ENCODE results near the gene EFCC1.
"Not testable (repeated sequence)": the region's sequence is repeated elsewhere in the genome, so short reads cannot be mapped to it uniquely, and the experiment has no call there.

EFCC1 gene

DNA sequence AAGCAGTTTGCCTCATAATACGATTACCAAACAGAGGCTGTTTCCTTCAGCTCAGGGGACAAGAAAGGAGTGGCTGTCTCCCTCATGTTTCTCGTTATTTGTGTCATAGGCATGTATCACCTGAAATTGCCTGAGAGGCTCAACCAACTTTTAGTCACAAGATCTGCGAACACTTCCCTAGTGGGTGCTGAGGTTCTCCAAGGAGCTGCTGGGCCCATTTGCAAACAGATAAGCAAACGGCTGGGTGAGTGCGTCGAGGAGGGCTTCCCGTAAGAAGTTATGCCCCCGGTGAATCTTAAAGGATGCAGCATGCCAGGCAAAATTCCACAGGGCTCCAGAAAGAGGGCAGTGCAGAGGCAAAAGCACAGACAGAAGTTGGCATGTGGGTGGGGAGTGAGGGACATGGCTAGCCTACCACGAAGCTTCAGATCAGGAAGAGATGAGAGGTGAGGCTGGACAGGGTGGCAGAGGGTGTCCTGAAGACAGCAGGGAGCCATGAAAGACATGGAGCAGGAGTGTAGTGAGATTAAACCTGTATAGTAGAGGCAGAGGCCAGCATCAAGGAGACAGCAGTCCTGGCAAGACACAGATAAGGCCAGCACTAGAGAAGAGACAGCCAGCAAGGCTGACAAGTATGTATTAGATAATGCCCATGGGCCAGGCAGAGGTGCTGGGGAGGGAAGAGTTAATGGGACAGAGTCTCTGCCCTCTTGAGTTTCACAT lies 55.5 kb downstream of the EFCC1 start:
- DNase-seq (ENCODE audit: low read depth) = no peak

DNA sequence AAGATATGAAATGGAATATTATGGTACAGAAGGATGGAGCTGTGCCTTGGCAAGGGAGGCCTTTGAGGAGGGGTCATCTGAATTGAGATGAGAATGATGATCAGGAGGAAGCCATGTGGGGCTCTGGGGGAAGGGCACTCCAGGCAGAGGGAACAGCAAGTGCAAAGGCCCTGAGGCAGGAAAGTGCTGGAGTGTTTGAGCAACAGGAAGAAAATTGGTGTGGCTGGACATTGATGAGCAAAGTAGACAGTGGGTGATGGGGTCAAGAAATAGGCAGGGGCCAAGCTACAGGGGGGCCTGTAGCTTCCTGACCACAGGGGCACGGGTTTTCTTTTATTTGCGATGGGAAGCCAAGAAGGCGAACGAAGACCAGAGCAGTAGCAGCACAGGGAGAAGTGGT lies 56.1 kb downstream of the EFCC1 start:
- DNase-seq (ENCODE audit: low read depth) = no peak

DNA sequence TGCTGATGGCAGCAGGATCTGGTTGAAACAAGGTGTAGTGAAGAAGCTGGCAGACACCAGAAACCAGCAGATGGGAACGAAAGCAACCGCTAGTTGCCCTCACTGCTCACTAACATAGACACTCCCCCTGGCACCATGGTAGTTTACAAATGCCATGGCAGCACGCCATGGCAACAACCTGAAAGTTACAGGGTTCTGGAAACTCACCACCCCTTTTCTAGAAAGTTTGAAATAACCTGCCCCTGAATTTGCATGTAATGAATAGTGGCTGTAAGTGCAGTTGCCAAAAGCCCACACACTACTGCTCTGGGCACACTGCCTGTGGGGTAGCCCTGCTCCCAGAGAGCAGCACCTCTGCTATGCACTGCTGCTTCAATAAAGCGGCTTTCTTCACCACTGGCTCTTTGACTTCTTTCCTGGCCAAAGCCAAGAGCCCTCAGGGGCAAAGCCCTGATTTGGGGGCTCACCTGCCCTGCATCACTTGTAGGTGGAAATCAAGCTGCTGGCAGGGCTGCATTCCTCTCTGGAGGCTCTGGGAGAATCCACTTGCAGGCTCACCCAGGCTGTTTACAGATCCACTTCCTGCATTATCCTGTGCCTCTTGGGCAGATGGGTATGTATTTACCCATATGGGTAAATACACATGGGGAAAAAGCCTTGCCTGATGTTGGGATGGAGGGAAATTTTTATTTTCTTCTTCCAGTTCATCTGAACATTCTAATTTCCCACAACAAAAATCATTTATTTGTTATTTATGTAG lies 57.5 kb downstream of the EFCC1 start:
- DNase-seq (ENCODE audit: low read depth) = no peak

DNA sequence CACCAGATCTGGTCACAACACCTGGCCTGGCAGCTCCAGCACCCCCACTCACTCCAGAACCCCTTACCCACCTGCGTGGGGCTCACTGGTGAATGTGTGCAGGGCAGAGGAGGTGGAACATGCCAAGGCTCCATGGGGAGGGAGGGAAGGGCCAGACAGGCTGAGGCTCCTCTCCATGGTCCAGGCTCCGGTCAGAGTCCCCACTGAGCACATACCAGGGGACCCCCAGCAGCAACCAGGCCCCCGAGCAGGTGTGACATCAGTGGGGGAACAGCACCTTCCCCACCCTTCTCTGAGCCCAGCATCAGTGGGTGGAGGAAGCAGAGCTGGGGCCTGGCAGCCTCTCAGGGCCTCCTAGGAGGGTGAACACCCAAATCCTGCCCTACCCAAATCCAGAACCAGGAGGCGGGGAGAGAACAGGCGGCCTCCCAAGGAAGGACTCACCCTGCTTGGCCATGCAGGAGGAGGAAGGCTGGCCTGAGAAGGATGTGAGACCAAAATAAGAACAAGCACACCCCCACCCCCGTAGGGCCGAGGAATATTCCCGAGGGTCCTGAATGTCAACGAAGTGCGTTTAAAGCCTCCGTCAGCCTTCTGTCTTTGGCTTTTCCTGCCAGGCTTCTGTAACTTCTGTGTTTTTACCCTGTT lies 58.3 kb downstream of the EFCC1 start:
- DNase-seq (ENCODE audit: low read depth) = no peak

DNA sequence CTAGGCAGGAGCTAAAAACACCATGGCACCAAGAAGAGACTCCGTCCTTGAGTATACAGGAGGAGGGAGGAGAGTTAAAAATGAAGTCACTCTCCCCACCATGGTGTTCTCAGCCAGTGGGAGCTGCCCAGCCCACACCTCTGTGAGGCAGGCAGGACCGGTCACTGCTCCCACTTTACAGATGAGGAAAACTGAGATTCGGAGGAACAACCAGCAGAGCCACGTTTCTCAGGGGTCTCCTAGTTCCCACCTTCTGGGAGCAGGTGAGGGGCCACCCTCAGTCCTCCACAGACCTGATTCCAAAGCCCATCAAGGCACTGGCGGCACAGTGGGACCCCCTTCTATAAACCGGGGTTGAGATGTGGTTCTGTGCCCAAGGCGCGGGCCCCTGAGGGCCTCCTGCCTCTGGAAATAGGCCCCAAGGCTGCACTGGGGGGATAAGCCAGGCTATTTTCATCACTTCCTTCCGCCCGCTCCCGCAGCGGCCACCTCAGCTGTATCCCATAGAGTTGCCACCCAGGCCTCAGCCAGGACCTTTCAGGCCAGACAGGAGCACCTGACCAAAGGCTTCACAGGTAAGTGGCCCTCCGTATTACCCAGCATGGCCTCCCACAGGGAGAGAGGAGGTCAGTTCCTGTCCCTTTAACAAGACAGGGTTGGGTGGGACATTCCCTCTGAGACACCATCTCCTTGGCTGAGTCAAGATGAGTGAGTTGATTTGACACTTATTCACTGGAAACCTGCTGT lies 59.3 kb downstream of the EFCC1 start, which contains the start of gene GP9:
GP9 (plus strand) TSS at position 504 of the 747 bp plus-strand sequence. CDS start 961 bp downstream, outside the sequence.
- DNase-seq (ENCODE audit: low read depth) = no peak

DNA sequence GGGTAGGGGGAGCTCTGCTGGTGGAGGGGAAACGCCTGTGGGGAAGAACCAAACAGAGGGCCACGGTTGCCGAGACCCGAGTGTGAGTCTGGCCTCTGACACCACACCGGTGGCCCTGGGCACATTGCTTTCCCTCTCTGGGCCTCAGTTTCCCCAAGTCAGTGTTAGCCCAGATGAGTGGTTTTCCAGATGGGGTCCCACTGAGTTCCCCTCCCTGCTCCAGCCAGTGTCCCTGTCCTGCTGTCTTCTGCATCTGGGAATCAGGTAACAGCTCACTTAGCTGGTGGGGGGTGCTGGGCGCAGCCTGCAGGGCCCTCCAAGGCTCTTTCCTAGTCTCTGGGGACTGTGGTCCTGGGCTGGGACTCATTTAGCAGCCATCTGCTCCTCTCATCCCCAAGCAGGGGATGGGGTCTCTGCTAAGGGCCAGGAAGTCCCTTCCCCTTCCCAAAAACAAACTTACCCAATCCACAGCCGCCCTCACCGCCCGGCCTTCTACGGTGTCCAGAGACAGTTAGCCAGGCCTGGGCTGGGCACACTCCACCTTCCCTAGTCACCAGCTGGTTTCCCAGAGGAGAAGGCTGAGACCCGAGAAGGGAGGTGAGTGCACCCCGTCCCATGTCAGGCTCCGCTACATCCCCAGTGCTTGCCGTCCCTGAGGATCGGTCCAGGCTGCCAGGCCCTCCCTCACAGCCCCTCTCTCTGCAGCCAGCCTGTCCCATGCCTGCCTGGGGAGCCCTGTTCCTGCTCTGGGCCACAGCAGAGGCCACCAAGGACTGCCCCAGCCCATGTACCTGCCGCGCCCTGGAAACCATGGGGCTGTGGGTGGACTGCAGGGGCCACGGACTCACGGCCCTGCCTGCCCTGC lies 60.2 kb downstream of the EFCC1 start:
- DNase-seq (ENCODE audit: low read depth) = no peak

DNA sequence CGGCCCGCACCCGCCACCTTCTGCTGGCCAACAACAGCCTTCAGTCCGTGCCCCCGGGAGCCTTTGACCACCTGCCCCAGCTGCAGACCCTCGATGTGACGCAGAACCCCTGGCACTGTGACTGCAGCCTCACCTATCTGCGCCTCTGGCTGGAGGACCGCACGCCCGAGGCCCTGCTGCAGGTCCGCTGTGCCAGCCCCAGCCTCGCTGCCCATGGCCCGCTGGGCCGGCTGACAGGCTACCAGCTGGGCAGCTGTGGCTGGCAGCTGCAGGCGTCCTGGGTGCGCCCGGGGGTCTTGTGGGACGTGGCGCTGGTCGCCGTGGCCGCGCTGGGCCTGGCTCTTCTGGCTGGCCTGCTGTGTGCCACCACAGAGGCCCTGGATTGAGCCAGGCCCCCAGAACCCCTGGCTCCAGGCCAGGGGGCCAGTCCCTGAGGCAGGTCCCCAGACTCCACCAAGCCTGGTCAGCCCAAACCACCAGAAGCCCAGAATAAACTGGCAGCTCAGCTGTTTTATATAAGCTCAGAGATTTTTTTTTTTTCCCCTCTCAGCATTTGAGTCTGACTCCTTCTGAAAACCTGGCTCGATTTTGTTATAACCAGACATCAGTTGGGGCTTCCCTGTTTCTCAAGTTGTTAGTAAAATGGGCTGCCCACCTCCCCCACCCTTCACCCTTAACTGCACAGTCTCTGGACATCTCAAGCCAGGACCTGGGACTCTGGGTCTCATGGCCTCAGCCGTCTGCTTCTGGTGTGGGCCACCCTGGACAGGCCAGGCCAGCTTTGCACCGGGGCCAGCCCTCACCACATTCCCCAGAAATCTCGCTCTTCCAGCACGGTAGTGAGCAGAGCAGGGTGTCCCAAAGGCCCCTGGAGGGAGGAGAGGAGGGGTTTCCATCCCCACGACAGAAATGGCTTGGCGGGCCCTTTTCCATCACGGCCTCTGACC lies 61.1 kb downstream of the EFCC1 start:
- DNase-seq (ENCODE audit: low read depth) = no peak

DNA sequence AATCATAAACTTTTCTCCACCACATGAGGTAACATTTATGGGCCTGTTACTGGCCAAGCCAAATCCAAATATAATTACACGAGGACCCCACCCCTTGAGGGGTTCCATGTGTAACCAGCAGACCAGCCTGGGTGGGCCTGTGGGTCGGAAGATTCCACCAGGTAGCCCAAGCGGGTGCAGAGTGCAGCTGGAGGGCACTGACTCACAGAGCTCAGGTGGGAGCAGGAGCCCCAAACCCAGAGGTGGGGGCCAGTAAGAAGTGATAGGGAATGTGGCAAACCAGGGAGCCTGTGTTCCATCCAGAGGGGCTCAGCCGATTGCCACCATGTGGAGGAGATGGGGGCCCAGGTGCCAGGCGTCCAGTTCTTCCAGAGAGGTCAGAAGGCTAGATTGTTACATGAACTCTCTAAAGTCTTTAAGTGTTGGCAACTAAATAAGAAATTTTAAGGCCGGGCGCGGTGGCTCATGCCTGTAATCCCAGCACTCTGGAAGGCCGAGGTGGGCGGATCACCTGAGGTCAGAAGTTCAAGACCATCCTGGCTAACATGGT lies 62.1 kb downstream of the EFCC1 start:
- no peak for DNase-seq (ENCODE audit: low read depth)

DNA sequence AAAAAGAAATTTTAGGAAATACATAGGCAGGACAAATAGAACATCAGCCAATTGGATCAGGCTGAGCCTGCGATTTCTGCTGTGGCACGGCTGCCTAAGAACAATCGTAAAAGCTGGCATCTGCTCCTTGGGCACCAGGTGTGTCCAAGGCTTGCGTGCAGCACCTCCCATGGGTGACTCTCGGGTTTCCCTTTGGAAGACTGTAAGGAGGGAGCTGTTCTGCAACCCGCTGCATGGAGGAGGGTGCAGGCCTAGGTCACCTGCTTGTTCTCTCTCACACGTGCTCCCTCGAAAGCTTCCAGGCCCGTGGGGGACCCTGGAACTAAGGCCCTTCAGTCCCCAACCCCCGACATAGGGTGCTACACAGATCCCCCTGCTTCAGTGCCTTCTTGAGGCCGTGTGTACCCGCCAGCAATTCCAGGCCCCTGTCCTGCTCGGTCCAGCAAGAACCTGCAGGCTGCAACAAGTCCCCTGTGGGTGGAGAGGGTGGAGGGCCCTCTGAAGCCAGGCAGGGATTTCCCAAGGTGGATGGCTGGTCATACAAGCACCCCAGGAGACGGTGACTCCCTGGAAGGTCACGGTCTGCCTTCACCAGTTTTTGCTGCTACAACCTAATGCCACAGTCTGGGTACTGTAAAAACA lies 62.9 kb downstream of the EFCC1 start:
- DNase-seq (ENCODE audit: low read depth) = no peak

DNA sequence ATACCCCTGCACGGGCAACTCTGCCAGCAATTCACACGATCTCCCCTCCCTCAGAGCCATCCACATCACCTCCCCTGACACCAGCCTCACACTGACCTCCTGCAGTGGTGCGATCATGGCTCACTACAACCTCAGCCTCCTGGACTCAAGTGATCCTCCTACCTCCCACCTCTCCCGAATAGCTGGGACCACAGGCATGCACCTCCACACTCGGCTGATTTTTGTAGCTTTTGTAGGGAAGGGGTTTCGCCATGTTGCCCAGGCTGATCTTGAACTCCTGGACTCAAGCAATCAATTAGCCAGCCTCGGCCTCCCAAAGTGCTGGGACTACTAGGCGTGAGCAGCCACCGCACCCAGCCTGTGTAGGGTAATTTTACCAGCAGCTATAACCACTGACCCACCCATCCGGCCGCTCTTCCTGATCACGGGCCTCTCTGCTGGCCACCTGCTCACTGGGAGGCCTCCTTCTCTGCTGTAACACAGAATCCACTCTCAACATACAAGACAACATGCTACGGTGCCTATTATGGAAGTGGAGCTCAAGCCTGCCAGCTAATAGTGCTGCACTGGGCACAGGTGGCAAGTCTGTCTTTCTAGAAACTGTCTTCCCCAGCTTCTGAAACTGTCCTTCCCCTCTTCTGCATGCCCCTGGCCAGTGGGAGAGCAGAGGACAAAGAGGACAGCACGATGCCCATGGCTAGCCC lies 64.1 kb downstream of the EFCC1 start:
- DNase-seq (ENCODE audit: low read depth) = no peak

DNA sequence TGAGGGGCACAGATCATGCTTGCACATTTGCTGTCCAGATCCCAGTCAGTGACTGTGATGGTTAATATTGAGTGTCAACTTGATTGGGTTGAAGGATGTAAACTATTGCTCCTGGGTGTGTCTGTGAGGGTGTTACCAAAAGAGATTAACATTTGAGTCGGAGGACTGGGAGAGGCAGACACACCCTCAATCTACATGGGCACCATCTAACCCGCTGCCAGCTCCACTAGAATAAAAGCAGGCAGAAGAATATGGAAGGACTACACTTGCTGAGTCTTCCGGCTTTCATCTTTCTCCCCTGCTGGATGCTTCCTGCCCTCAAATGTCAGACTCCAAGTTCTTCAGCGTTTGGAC lies 64.6 kb downstream of the EFCC1 start:
- no peak for DNase-seq (ENCODE audit: low read depth)

DNA sequence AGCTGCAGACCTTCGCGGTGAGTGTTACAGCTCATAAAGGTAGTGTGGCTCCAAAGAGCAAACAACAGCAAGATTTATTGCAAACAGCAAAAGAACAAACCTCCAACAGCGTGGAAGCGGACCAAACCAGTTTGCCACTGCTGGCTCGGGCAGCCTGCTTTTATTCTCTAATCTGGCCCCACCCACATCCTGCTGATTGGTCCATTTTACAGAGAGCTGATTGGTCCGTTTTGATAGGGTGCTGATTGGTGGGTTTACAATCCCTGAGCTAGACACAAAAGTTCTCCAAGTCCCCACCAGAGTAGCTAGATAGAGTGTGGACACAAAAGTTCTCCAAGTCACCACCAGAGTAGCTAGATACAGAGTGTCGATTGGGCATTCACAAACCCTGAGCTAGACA lies 66.6 kb downstream of the EFCC1 start:
- not testable (repeated sequence) for DNase-seq (ENCODE audit: low read depth)

DNA sequence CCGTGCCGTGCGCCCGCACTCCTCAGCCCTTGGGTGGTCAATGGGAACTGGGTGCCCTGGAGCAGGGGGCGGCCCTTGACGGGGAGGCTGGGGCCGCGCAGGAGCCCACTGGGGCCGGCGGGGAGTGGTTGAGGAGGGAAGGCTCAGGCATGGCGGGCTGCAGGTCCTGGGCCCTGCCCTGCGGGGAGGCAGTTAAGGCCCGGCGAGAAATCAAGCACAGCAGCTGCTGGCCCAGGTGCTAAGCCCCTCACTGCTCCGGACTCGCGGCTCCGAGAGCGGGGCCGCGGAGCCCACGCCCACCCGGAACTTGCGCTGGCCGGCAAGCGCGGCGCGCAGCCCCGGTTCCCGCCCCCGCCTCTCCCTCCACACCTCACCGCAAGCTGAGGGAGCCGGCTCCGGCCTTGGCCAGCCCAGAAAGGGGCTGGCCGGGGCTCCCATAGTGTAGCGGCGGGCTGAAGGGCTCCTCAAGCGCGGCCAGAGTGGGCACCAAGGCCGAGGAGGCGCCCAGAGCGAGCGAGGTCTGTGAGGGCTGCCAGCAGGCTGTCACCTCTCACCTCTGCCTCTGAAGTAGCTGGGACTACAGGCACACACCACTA lies 67.3 kb downstream of the EFCC1 start:
- no peak for DNase-seq (ENCODE audit: low read depth)

DNA sequence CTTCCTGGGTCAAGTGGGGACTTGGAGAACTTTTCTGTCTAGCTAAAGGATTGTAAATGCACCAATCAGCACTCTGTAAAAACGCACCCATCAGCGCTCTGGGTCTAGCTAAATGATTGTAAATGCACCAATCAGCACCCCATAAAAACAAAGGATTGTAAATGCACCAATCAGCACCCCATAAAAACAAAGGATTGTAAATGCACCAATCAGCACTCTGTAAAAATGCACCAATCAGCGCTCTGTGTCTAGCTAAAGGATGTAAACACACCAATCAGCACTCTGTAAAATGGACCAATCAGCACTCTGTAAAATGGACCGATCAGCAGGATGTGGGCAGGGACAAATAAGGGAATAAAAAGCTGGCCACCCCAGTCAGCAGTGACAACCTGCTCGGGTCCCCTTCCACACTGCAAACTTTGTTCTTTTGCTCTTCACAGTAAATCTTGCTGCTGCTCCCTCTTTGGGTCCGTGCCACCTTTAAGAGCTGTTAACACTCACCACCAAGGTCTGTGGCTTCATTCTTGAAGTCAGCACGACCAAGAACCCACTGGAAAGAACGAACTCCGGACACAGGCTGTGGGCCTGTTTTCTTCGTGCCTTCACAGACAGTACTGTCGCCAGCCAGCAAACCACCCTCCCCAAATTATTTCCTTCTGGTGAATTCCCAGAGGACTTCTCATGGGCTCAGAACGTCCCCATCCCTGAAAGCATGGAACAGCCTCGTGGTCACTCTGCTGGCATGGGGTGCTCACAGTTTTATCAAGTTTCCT lies 68.4 kb downstream of the EFCC1 start:
- not testable (repeated sequence) for DNase-seq (ENCODE audit: low read depth)

DNA sequence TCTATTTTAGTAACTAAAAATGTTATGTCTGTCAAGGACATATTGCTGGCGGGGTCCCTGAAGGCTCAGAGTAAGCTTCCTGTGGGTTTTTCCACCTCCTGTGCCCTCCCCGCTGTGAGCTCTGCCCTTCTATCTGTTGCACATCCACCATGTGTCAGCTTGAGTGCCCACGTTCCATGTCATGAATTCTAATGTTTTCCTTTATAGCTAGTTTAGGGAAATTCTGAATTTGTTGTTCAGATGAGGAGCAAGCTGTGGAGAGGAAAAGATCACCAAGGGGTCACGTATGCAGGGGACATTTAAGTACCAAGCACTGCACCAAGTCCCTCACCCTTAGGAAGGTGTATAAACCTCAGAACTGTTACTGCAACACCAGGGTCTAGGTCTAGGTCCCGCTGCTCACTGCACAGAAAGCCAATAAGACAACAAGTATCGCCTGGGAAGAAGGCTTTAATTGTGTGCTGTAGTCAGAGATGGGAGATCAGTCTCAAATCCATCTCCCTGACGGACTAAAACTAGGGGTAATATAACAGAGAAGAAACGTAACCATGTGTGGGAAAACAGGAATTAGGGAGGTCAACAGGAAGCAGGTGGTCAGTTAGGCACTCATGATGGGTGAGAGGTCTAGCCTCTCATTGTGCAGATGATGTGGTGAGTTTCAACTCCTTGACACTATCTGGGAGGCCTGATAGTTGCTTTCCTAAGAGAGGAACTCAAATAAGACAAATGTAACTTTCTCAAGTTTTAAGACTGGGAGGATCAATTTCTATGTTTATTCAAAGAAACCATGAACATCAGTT lies 69.2 kb downstream of the EFCC1 start:
- DNase-seq (ENCODE audit: low read depth) = no peak

DNA sequence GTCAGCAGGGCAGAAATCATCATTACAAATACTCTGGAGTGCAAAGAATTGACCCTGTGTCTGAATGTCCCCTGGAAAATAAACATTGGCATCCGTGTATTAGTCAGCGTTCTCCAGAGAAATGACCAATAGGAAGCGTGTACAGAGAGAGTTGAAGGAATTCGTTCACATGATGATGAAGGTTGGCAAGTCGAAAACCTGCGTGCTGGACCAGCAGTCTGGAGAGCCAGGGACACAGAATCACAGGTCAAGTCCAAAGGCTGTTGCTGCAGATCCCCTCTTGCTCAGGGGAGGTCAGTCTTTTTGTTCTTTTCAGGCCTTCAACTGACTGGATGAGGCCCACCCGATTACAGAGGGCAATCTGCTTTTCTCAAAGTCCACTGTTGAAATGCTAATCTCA lies 76.1 kb downstream of the EFCC1 start:
- no peak for DNase-seq (ENCODE audit: low read depth)

DNA sequence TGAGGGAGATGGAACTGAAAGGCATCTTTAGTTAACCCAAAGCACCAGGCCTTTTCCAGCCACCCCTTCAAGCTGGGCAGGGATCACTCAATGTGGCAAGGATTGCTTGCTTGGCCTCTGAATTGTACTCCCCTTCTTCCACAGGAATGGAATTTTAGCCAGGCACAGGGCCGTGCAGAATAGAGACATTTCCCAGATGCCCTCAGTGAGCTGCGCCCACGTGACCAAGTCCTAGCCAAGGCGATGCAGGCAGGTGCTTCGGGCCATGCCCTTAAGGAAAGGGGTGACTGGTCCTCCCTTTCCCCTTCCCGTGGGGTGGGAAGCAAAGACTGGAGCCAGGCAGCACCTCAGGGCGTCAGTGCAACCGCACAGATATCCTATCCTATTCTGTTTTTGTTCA lies 77.4 kb downstream of the EFCC1 start:
- DNase-seq (ENCODE audit: low read depth) = no peak

All from stimulated activated CD8-positive, alpha-beta memory T cell treated with anti-CD3 and anti-CD28 coated beads, Interleukin-15, amount 100 ng/mL, for 1 hour (primary cell).